Measurements from ENCODE around the gene USP5.
"Not testable (repeated sequence)": the region's sequence is repeated elsewhere in the genome, so short reads cannot be mapped to it uniquely, and the experiment has no call there.

The USP5 gene

DNA sequence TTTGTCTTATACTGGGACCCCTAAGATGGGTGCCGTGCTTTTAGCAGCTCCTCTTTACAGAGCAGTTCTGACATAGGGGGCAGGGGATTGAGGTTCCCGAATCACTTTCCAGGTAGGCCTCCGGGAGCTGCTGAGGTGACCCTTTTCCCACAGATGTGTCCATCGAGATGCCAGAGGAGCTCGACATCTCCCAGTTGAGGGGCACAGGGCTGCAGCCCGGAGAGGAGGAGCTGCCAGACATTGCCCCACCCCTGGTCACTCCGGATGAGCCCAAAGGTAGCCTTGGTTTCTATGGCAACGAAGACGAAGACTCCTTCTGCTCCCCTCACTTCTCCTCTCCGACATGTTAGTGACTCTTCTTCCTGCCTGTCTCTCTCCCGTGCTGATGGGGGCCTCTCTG, 11.1 kb downstream of the USP5 start:
- H3K4me3 ChIP-seq (ENCODE audit: low read length), result no peak overlapping the region
- DNase-seq (ENCODE audit: low read depth), result no peak
- TF ChIP-seq, protein P1, sequence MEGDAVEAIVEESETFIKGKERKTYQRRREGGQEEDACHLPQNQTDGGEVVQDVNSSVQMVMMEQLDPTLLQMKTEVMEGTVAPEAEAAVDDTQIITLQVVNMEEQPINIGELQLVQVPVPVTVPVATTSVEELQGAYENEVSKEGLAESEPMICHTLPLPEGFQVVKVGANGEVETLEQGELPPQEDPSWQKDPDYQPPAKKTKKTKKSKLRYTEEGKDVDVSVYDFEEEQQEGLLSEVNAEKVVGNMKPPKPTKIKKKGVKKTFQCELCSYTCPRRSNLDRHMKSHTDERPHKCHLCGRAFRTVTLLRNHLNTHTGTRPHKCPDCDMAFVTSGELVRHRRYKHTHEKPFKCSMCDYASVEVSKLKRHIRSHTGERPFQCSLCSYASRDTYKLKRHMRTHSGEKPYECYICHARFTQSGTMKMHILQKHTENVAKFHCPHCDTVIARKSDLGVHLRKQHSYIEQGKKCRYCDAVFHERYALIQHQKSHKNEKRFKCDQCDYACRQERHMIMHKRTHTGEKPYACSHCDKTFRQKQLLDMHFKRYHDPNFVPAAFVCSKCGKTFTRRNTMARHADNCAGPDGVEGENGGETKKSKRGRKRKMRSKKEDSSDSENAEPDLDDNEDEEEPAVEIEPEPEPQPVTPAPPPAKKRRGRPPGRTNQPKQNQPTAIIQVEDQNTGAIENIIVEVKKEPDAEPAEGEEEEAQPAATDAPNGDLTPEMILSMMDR (IDR thresholded peaks at IDR 0.05; ENCODE audit: insufficient read depth, low read depth, low read length, missing control alignments), result no peak

DNA sequence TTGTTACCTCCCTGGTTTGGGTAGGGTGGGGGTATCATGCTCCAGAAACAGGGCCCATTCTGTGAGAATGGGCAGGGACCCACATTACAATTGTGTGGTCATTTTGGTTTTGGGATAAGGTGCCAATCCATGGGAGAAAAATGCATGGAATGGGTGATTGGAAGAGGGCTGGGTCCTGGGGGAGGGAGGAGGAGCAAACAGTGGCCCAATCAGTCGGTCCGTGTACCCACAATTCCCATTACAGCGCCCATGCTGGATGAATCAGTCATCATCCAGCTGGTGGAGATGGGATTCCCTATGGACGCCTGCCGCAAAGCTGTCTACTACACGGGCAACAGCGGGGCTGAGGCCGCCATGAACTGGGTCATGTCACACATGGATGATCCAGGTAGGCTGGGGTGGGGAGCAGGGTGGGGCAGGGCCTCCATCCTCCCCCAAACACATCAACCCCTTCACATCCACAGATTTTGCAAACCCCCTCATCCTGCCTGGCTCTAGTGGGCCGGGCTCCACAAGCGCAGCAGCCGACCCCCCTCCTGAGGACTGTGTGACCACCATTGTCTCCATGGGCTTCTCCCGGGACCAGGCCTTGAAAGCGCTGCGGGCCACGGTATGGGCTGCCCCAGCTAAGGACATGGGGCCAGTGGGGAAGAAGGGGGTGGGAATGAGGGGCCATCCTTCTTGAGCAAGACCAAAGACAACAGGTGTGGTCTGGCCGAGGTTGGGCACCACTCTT, 11.8 kb downstream of the USP5 start:
- no peak overlapping the region for H3K4me3 ChIP-seq (ENCODE audit: low read length)
- TF ChIP-seq, protein P1 (IDR thresholded peaks at IDR 0.05; ENCODE audit: insufficient read depth, low read depth, low read length, missing control alignments), result no peak
- no peak for DNase-seq (ENCODE audit: low read depth)

DNA sequence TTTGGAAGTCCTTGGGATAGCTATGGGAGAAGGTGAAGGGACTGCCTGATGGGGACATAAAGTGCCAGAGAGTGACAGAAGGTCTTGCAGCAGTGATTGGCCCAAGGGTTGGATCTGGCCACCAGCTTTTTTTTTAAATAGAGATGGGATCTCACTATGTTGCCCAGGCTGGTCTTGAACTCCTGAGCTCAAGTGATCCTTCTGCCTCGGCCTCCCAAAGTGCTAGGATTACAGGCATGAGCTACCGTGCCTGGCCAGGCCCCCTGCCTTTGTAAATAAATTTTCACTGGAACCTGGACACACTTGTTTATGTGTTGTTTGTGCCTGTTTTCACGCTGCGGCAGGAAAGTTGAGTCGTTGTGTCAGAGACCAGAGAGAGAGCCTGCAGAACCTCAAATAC, 13.4 kb downstream of the USP5 start:
- DNase-seq (ENCODE audit: low read depth); H3K4me3 ChIP-seq (ENCODE audit: low read length): not testable (repeated sequence)

DNA sequence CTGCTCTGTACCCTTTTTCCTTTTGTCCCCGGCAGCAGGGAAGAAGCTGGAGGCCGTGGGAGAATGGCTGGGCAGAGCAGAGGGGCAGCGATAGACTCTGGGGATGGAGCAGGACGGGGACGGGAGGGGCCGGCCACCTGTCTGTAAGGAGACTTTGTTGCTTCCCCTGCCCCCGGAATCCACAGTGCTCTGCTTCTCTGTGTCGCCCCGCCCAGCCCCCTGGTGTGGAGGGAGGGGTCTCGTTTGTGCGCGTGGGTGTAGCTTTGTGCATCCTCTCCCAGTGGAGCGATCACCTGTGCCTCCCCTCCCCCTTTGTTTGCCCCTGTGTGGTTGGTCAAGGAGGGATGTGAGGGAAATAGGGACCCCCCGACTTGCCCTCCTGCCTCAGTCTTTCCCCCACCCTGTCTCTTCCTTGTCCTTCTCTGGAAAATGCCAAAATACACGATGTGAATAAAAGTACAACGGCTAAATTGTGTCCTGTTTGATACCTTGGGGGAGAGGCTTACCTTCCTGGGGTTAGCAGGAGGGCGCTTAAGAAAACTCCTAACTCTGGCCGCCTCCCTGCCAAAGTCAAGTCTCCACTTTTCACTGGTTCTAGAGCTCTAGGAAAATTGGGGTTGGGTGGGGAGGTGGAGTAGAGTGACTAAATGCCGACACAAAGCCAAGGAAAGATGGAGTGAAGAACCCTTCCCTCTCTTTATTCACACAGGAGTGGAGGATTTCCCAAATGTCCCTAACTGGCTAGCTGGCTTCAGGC, 14.4 kb downstream of the USP5 start:
- no peak overlapping the region for H3K4me3 ChIP-seq (ENCODE audit: low read length)
- no peak for DNase-seq (ENCODE audit: low read depth)
- TF ChIP-seq, protein P1 (IDR thresholded peaks at IDR 0.05; ENCODE audit: insufficient read depth, low read depth, low read length, missing control alignments), result no peak

DNA sequence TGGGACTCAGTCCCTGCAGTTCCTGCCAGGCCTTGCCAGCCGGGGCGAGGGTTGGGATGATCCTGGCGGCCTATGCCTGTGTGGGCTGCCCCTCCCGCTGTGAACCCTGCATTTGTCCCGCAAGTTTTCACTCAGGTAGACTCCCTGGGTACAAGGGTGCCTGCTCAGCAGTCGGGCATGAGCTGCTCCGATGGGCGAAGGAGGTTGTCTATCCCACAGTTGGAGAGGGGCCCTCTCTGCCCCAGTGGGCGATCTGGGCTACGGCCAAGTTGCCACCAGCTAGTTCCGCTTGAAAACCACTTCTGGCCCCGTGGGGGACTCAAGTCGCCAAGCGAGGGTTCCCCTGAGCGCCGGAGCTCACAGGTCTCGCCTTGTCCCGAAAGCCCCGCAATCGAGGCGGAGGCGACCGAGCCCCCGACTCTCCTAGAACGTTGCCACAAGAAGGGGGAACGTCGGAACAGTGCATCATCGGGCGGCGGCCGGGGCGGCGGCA, 15.0 kb downstream of the USP5 start:
- no peak for DNase-seq (ENCODE audit: low read depth)
- TF ChIP-seq, protein P1 (IDR thresholded peaks at IDR 0.05; ENCODE audit: insufficient read depth, low read depth, low read length, missing control alignments), result no peak
- H3K4me3 ChIP-seq (ENCODE audit: low read length), result peak overlapping the region; percentile 88

DNA sequence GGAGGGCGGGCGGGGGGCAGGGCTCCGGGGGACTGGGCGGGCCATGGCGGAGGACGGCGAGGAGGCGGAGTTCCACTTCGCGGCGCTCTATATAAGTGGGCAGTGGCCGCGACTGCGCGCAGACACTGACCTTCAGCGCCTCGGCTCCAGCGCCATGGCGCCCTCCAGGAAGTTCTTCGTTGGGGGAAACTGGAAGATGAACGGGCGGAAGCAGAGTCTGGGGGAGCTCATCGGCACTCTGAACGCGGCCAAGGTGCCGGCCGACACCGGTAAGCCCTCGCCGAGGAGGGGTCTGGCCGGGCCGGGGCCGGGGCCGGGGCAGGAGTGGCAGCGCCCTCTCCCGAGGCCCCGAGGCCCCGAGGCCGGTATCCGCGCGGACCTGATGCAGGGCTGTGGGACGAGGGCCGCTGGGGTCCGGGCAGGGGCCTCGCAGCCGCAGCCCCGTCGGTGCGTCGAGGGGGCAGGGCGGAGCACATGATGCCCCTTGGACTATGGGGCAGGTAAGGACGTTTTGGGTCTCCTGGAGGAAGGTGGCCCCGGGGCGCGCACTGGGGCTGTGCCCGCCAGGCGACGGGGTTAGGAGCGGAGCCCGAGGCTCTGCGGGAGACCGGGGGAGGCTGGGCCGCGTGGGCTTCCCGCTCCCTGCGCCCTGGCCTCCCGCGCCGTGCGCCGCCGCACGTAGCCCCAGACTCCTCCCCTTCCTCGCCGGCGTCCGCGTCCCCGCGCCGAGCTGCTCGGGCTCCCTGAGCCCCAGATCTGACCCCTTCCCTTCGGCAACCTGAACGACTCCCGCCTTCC, 15.7 kb downstream of the USP5 start, which contains the start of gene TPI1:
Gene TPI1, plus strand, starts transcription at position 119 of the 798 bp plus-strand sequence. Its CDS starts 36 bp downstream, at position 155.
- H3K4me3 ChIP-seq (ENCODE audit: low read length), result peak within 1 kb of the TSS; percentile 88
- TF ChIP-seq, protein P1 (IDR thresholded peaks at IDR 0.05; ENCODE audit: insufficient read depth, low read depth, low read length, missing control alignments), result no peak

More for the DNA sequence above, 15.7 kb downstream of the USP5 start, which contains the start of gene TPI1:
- peak; percentile 81 for DNase-seq (ENCODE audit: low read depth)

All from epithelial cell of esophagus (primary cell).